ENCODE data around the gene CHMP5. TPM values are rescaled to one million over a fixed set of nuclear protein-coding genes. Genes with fewer than 3 reads are reported as not detected.
"Not testable (repeated sequence)": the region's sequence is repeated elsewhere in the genome, so short reads cannot be mapped to it uniquely, and the experiment has no call there.

CHMP5 gene
- total RNA-seq, 1 experiment from 2014 or later, result 93.2 TPM

- in situ Hi-C loops (cut with HindIII; ENCODE audit: low sequenced_read_pairs), result no loop called here
- DNase-seq (ENCODE audit: low spot score), result no peak
Measured at GRCh38 chr9:33300546-33300945, 35.7 kb downstream of the CHMP5 start.

GRCh38 chr9:33304362-33304761 lies 39.5 kb downstream of the CHMP5 start:
- in situ Hi-C loops (cut with HindIII; ENCODE audit: low sequenced_read_pairs), result no loop called here
- no peak for DNase-seq (ENCODE audit: low spot score)

- no peak for DNase-seq (ENCODE audit: low spot score)
Measured at GRCh38 chr9:33306037-33306436, 41.2 kb downstream of the CHMP5 start.

GRCh38 chr9:33307067-33307466 lies 42.2 kb downstream of the CHMP5 start:
- in situ Hi-C loops (cut with HindIII; ENCODE audit: low sequenced_read_pairs), result no loop called here
- DNase-seq (ENCODE audit: low spot score), result no peak

More at GRCh38 chr9:33306037-33306436, 41.2 kb downstream of the CHMP5 start:
- in situ Hi-C loops (cut with HindIII; ENCODE audit: low sequenced_read_pairs), result no loop called here

- no peak for DNase-seq (ENCODE audit: low spot score)
- in situ Hi-C loops (cut with HindIII; ENCODE audit: low sequenced_read_pairs), result no loop called here
Measured at GRCh38 chr9:33309903-33310302, 45.1 kb downstream of the CHMP5 start.

- in situ Hi-C loops (cut with HindIII; ENCODE audit: low sequenced_read_pairs), result no loop called here
- DNase-seq (ENCODE audit: low spot score), result no peak
Measured at GRCh38 chr9:33310748-33311147, 45.9 kb downstream of the CHMP5 start.

GRCh38 chr9:33311953-33312352 lies 47.1 kb downstream of the CHMP5 start:
- DNase-seq (ENCODE audit: low spot score), result no peak
- in situ Hi-C loops (cut with HindIII; ENCODE audit: low sequenced_read_pairs), result no loop called here

GRCh38 chr9:33315371-33315770 lies 50.5 kb downstream of the CHMP5 start:
- DNase-seq (ENCODE audit: low spot score), result no peak
- in situ Hi-C loops (cut with HindIII; ENCODE audit: low sequenced_read_pairs), result no loop called here

GRCh38 chr9:33317136-33317535 lies 52.3 kb downstream of the CHMP5 start:
- DNase-seq (ENCODE audit: low spot score); in situ Hi-C loops (cut with HindIII; ENCODE audit: low sequenced_read_pairs): not testable (repeated sequence)

GRCh38 chr9:33318225-33318624 lies 53.4 kb downstream of the CHMP5 start:
- in situ Hi-C loops (cut with HindIII; ENCODE audit: low sequenced_read_pairs), result no loop called here
- no peak for DNase-seq (ENCODE audit: low spot score)

- DNase-seq (ENCODE audit: low spot score), result no peak
- in situ Hi-C loops (cut with HindIII; ENCODE audit: low sequenced_read_pairs), result no loop called here
Measured at GRCh38 chr9:33318781-33319180, 53.9 kb downstream of the CHMP5 start.

GRCh38 chr9:33320230-33320567 lies 55.4 kb downstream of the CHMP5 start:
- DNase-seq (ENCODE audit: low spot score), result no peak
- in situ Hi-C loops (cut with HindIII; ENCODE audit: low sequenced_read_pairs), result no loop called here

- no peak for DNase-seq (ENCODE audit: low spot score)
- in situ Hi-C loops (cut with HindIII; ENCODE audit: low sequenced_read_pairs), result no loop called here
Measured at GRCh38 chr9:33320568-33321261, 55.9 kb downstream of the CHMP5 start.

GRCh38 chr9:33329117-33329563 lies 64.3 kb downstream of the CHMP5 start:
- DNase-seq (ENCODE audit: low spot score), result no peak
- in situ Hi-C loops (cut with HindIII; ENCODE audit: low sequenced_read_pairs), result no loop called here

GRCh38 chr9:33329979-33330378 lies 65.1 kb downstream of the CHMP5 start:
- in situ Hi-C loops (cut with HindIII; ENCODE audit: low sequenced_read_pairs), result no loop called here
- no peak for DNase-seq (ENCODE audit: low spot score)

- in situ Hi-C loops (cut with HindIII; ENCODE audit: low sequenced_read_pairs), result no loop called here
- peak; percentile 20 for DNase-seq (ENCODE audit: low spot score)
Measured at GRCh38 chr9:33331377-33331891, 66.6 kb downstream of the CHMP5 start.

Other genes with a start within 250 kb of the CHMP5 start
- gene DNAJA1, start 239.8 kb upstream of the CHMP5 start, total RNA-seq (2014; rRNA removed; shearing (Covaris generic)), result 163 and 266 TPM in 2 replicates
- gene SMU1, start 188.4 kb upstream of the CHMP5 start, total RNA-seq (2014; rRNA removed; shearing (Covaris generic)), result 34.4 and 49.4 TPM in 2 replicates
- 15.1 and 15.3 TPM in 2 replicates for gene B4GALT1, start 97.7 kb upstream of the CHMP5 start, total RNA-seq (2014; rRNA removed; shearing (Covaris generic))
- gene SPINK4, start 24.9 kb upstream of the CHMP5 start, total RNA-seq (2014; rRNA removed; shearing (Covaris generic)), result not detected in 2 replicates
- 58.1 and 84.4 TPM in 2 replicates for gene BAG1, start 341 bp upstream of the CHMP5 start, total RNA-seq (2014; rRNA removed; shearing (Covaris generic))
- 14.8 and 17.4 TPM in 2 replicates for gene NFX1, start 25.5 kb downstream of the CHMP5 start, total RNA-seq (2014; rRNA removed; shearing (Covaris generic))
- gene AQP7, start 137.5 kb downstream of the CHMP5 start, total RNA-seq (2014; rRNA removed; shearing (Covaris generic)), result 0.17 TPM in 1 of 2 replicates, not detected in the other
- not detected in 2 replicates for gene AQP3, start 182.5 kb downstream of the CHMP5 start, total RNA-seq (2014; rRNA removed; shearing (Covaris generic))
- 21.8 and 33.8 TPM in 2 replicates for gene NOL6, start 208.9 kb downstream of the CHMP5 start, total RNA-seq (2014; rRNA removed; shearing (Covaris generic))